WTC11 (cell line): ENCODE results near the gene ZBTB32. TPM values are rescaled to one million over a fixed set of nuclear protein-coding genes. Genes with fewer than 3 reads are reported as not detected.

Experiments
- ATAC-seq: fragments of 200-7000 bp; cut with Tn5 transposase; 2 replicates; pipeline ENCODE4 v1.10.0; 2021; ENCODE audit warnings: mild to moderate bottlenecking, moderate library complexity
- CTCF ChIA-PET: fragments of 300-600 bp; sonication (Branson Sonifier 250); formaldehyde crosslinking; loops from one replicate; lab custom pipeline; 2021; ENCODE audit warnings: antibody characterized with exemption; lab: Charles Lee
- POLR2A ChIA-PET: fragments of 350-600 bp; sonication (Branson Sonifier 250); formaldehyde crosslinking; loops from one replicate; lab custom pipeline; 2021; ENCODE audit warnings: antibody characterized with exemption; lab: Charles Lee
- DNase-seq: peaks from one replicate; pipeline ENCODE4 v3.0.0; 2021; ENCODE audit warnings: low spot score
- H3K27ac Mint-ChIP-seq: 2 replicates; pipeline ENCODE4 v1.8.0; 2021; ENCODE audit warnings: mixed read lengths
- H3K27me3 Mint-ChIP-seq: 2 replicates; pipeline ENCODE4 v1.8.0; 2021; ENCODE audit warnings: low read depth, mild to moderate bottlenecking, moderate library complexity, mixed read lengths
- H3K36me3 Mint-ChIP-seq: 2 replicates; pipeline ENCODE4 v1.8.0; 2021; ENCODE audit warnings: mixed read lengths
- H3K4me1 Mint-ChIP-seq: 2 replicates; pipeline ENCODE4 v1.8.0; 2022; ENCODE audit warnings: mixed read lengths
- H3K4me3 Mint-ChIP-seq: 2 replicates; pipeline ENCODE4 v1.8.0; 2021; ENCODE audit warnings: mild to moderate bottlenecking, moderate library complexity, mixed read lengths
- H3K9me3 Mint-ChIP-seq: 2 replicates; pipeline ENCODE4 v1.8.0; 2021; ENCODE audit warnings: mixed read lengths
- ATF2 ChIP-seq: sonication (generic); formaldehyde crosslinking; IDR thresholded peaks from 2 replicates; pipeline ENCODE4 v1.8.1; 2022; ENCODE audit warnings: low read depth, missing genetic modification reagents, borderline replicate concordance
- ATF6 ChIP-seq: sonication (generic); formaldehyde crosslinking; IDR thresholded peaks from 2 replicates; pipeline ENCODE4 v1.8.1; 2023; ENCODE audit warnings: mild to moderate bottlenecking, missing genetic modification reagents
- CBFB ChIP-seq: sonication (generic); formaldehyde crosslinking; IDR thresholded peaks from 2 replicates; pipeline ENCODE4 v1.8.1; 2022; ENCODE audit warnings: mild to moderate bottlenecking, low read depth, missing genetic modification reagents
- CTCF ChIP-seq: fragments of 200-600 bp; IDR thresholded peaks from 2 replicates; pipeline ENCODE4 v1.8.0; 2022; ENCODE audit warnings: antibody characterized with exemption
- E2F1 ChIP-seq: sonication (generic); formaldehyde crosslinking; IDR thresholded peaks from 2 replicates; pipeline ENCODE4 v1.8.0; 2022; ENCODE audit warnings: mild to moderate bottlenecking, missing genetic modification reagents
- ESRRA ChIP-seq: sonication (generic); formaldehyde crosslinking; IDR thresholded peaks from 2 replicates; pipeline ENCODE4 v1.8.1; 2022; ENCODE audit warnings: mild to moderate bottlenecking, missing genetic modification reagents, borderline replicate concordance
- ETV6 ChIP-seq: sonication (generic); formaldehyde crosslinking; IDR thresholded peaks from 2 replicates; pipeline ENCODE4 v1.8.1; 2022; ENCODE audit warnings: mild to moderate bottlenecking, missing genetic modification reagents
- FOXJ3 ChIP-seq: sonication (generic); formaldehyde crosslinking; IDR thresholded peaks from 2 replicates; pipeline ENCODE4 v1.9.0; 2021; ENCODE audit warnings: missing genetic modification reagents, mild to moderate bottlenecking, borderline replicate concordance
- FOXP1 ChIP-seq: sonication (generic); formaldehyde crosslinking; IDR thresholded peaks from 2 replicates; pipeline ENCODE4 v1.8.0; 2022; ENCODE audit warnings: missing genetic modification reagents, mild to moderate bottlenecking, moderate library complexity, borderline replicate concordance
- IRF1 ChIP-seq: sonication (generic); formaldehyde crosslinking; IDR thresholded peaks from 2 replicates; pipeline ENCODE4 v1.8.0; 2023; ENCODE audit warnings: missing genetic modification reagents
- NFATC4 ChIP-seq: fragments of 250-450 bp; sonication (Bioruptor Pico); IDR thresholded peaks from 2 replicates; pipeline ENCODE4 v1.9.0; 2021; ENCODE audit warnings: mild to moderate bottlenecking
- NFE2L1 ChIP-seq: sonication (generic); formaldehyde crosslinking; IDR thresholded peaks from 2 replicates; pipeline ENCODE4 v1.8.1; 2023; ENCODE audit warnings: missing genetic modification reagents
- SP1 ChIP-seq: sonication (generic); formaldehyde crosslinking; conservative IDR thresholded peaks from 2 replicates; pipeline ENCODE4 v1.8.1; 2022; ENCODE audit warnings: missing genetic modification reagents
- TCF7 ChIP-seq: sonication (generic); formaldehyde crosslinking; IDR thresholded peaks from 2 replicates; pipeline ENCODE4 v1.8.0; 2022; ENCODE audit warnings: mild to moderate bottlenecking, low read depth, missing genetic modification reagents, moderate library complexity
- ZBTB43 ChIP-seq: sonication (generic); formaldehyde crosslinking; IDR thresholded peaks from 2 replicates; pipeline ENCODE4 v1.8.1; 2023; ENCODE audit warnings: mild to moderate bottlenecking, missing genetic modification reagents
- ZMAT4 ChIP-seq: fragments of 250-450 bp; sonication (Bioruptor Pico); IDR thresholded peaks from 2 replicates; pipeline ENCODE4 v1.9.0; 2021; ENCODE audit warnings: mild to moderate bottlenecking
- total RNA-seq: library from RNA; stranded (reverse); gene quantifications from 3 replicates; pipeline ENCODE4 v1.2.3, GENCODE V29; 2021

The ZBTB32 gene
- total RNA-seq, 1 experiment from 2014 or later: 0.11 TPM

GRCh38 chr19:35738021-35738886 lies 33.9 kb downstream of the ZBTB32 start:
- Mint-ChIP-seq H3K27me3 (no peaks in the 10 kb centered on the region), H3K9me3 (no peaks in the 10 kb centered on the region), H3K27ac (no peak overlapping the region), H3K4me3 (no peak overlapping the region), H3K4me1 (peaks cover 6% of the 10 kb centered on the region), H3K36me3 (peaks cover 34% of the 10 kb centered on the region)
- POLR2A ChIA-PET: no interaction called here
- no peak for TF ChIP-seq ATF2 (CRISPR knock-in tag)
- TF ChIP-seq SP1 (CRISPR knock-in tag): no peak
- TF ChIP-seq CBFB (CRISPR knock-in tag): no peak
- no peak for TF ChIP-seq CTCF
- TF ChIP-seq E2F1 (CRISPR knock-in tag): no peak
- TF ChIP-seq ATF6 (CRISPR knock-in tag): no peak
- TF ChIP-seq NFE2L1 (CRISPR knock-in tag): no peak
- TF ChIP-seq ETV6: no peak
- no peak for TF ChIP-seq ESRRA
- TF ChIP-seq IRF1: no peak
- no peak for TF ChIP-seq ZBTB43 (CRISPR knock-in tag)
- TF ChIP-seq FOXJ3 (CRISPR knock-in tag): no peak
- TF ChIP-seq NFATC4 (CRISPR knock-in tag): no peak
- TF ChIP-seq TCF7 (CRISPR knock-in tag): no peak
- no peak for TF ChIP-seq FOXP1 (CRISPR knock-in tag)
- TF ChIP-seq ZMAT4 (CRISPR knock-in tag): no peak
- no peak for ATAC-seq
- CTCF ChIA-PET: interaction anchor here (0.6 kb wide), 1 partner anchor 125 kb away, joined by 3 read pairs; no protein-coding TSS in a partner anchor
- DNase-seq: no peak
